Measurements from ENCODE around the gene SSMEM1. TPM values are rescaled to one million over a fixed set of nuclear protein-coding genes. Genes with fewer than 3 reads are reported as not detected.

The SSMEM1 gene
- total RNA-seq, 1 experiment from 2014 or later = not detected

- H3K23ac ChIP-seq (ENCODE audit: insufficient read length, low read depth, low read length) = no peak overlapping the region
- no CpG with 5 or more reads among the region's 2 CpGs for WGBS (ENCODE audit: extremely low coverage, insufficient read length, low lambda C conversion rate)
- H3K36me3 Mint-ChIP-seq (ENCODE audit: insufficient read depth in 1 of 3, low read depth in 3 of 3) = peaks cover 17 to 57% (median 54%) of the 10 kb centered on the region in 3 experiments; a peak in 6 of 7 replicates
These were observed 20.3 kb upstream of the SSMEM1 start for GRCh38 chr7:130187360-130187759.

More at GRCh38 chr7:130187360-130187759, 20.3 kb upstream of the SSMEM1 start:
- no peaks in the 10 kb centered on the region for H3K23me2 ChIP-seq (ENCODE audit: insufficient read length, low read depth, low read length, poor library complexity, severe bottlenecking)
- no peak overlapping the region for H3K9ac ChIP-seq (ENCODE audit: extremely low read depth, insufficient read length, low read length)
- H2AK5ac ChIP-seq (ENCODE audit: insufficient read length, low read length) = no peak overlapping the region
- Mint-ChIP-seq H3K9me3 (no peaks in the 10 kb centered on the region), H3K4me3 (no peak overlapping the region), H3K27ac (no peak overlapping the region; a peak in 1 of 7 replicates), H3K27me3 (ENCODE audit: low read depth) (no peaks in the 10 kb centered on the region), H3K4me1 (no peaks in the 10 kb centered on the region)
- no peak overlapping the region for H3K4ac ChIP-seq (ENCODE audit: low read depth, low read length)
- no peak overlapping the region for H3K4me2 ChIP-seq (ENCODE audit: insufficient read depth, insufficient read length, low read length)
- no peak overlapping the region for H2BK120ac ChIP-seq (ENCODE audit: low read depth, low read length, poor library complexity, severe bottlenecking)
- no peaks in the 10 kb centered on the region for H3K9me3 ChIP-seq (ENCODE audit: control insufficient read depth, low read depth, low read length)
- TF ChIP-seq CTCF (conservative IDR thresholded peaks at IDR 0.05) = no peak
- no peak overlapping the region for H2BK15ac ChIP-seq (ENCODE audit: low read depth, low read length)
- no peaks in the 10 kb centered on the region for H3K4me1 ChIP-seq (ENCODE audit: insufficient read depth, low read length)
- no peak for DNase-seq
- no peak overlapping the region for H3K14ac ChIP-seq (ENCODE audit: insufficient read depth, low read length)
- H3K27ac ChIP-seq (ENCODE audit: insufficient read length, low read depth, low read length) = no peak overlapping the region
- H3T11ph ChIP-seq (ENCODE audit: low read length) = no peak overlapping the region
- H4K91ac ChIP-seq (ENCODE audit: insufficient read length, low read depth, low read length) = no peak overlapping the region
- no peak overlapping the region for H2AFZ ChIP-seq (ENCODE audit: low read length)
- H3K79me2 ChIP-seq (ENCODE audit: insufficient read depth, low read length) = no peaks in the 10 kb centered on the region
- H3K56ac ChIP-seq (ENCODE audit: insufficient read length, low read depth, low read length) = no peak overlapping the region
- H3K27me3 ChIP-seq (ENCODE audit: insufficient read depth, low read length) = no peaks in the 10 kb centered on the region
- no peak overlapping the region for H2BK5ac ChIP-seq (ENCODE audit: insufficient read length, low read length)
- H4K8ac ChIP-seq (replicated peaks; ENCODE audit: insufficient read length, low read depth, low read length) = no peak overlapping the region
- H3K79me1 ChIP-seq (ENCODE audit: insufficient read depth, low read depth, low read length, poor library complexity, severe bottlenecking) = no peaks in the 10 kb centered on the region
- H4K20me1 ChIP-seq (ENCODE audit: control insufficient read depth, insufficient read depth, insufficient read length) = no peaks in the 10 kb centered on the region
- H3K18ac ChIP-seq (ENCODE audit: insufficient read length, low read depth, low read length) = no peak overlapping the region
- no peak overlapping the region for H4K5ac ChIP-seq (ENCODE audit: insufficient read length, low read depth, low read length)
- no peak overlapping the region for H2BK20ac ChIP-seq (ENCODE audit: low read depth, low read length, poor library complexity, severe bottlenecking)
- no peak overlapping the region for H2BK12ac ChIP-seq (ENCODE audit: insufficient read length, low read depth, low read length)
